Left forelimb (tissue), 1 donor: ENCODE measurements around the gene RNF123.

Experiments
- DNase-seq: peaks from one replicate; pipeline ENCODE4 v3.0.0-alpha.2; 2018; ENCODE audit warnings: low spot score

Gene RNF123

GRCh38 chr3:49689046-49689907 is at the start of gene RNF123, which contains the start of gene MST1:
Gene RNF123, plus strand, starts transcription at chr3:49689557. Its CDS starts 1,609 bp downstream, at chr3:49691166.
Gene MST1, minus strand, starts transcription at chr3:49689474. Its CDS starts 783 bp downstream, at chr3:49688691.
- DNase-seq, result peak; percentile 96

DNA sequence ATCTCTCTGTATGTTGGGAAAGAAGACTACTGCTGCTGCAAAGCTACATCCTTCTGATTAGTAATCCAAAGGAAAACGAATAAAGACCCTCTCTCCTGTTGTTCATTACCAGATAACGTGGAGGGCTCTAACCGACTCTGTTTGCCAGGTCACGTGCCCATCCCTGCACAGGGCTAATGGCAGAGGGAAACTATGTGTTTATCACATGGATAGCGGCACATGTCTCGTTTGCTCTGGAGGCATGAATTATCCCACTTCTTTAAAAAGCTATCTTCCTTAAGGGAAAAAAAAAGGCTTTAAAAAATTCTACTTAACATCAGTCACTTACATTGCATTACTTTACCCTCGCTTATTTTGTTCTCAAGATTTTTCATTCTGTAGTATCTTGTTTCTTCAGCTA is 48.1 kb upstream of the RNF123 start:
- DNase-seq, result no peak

DNA sequence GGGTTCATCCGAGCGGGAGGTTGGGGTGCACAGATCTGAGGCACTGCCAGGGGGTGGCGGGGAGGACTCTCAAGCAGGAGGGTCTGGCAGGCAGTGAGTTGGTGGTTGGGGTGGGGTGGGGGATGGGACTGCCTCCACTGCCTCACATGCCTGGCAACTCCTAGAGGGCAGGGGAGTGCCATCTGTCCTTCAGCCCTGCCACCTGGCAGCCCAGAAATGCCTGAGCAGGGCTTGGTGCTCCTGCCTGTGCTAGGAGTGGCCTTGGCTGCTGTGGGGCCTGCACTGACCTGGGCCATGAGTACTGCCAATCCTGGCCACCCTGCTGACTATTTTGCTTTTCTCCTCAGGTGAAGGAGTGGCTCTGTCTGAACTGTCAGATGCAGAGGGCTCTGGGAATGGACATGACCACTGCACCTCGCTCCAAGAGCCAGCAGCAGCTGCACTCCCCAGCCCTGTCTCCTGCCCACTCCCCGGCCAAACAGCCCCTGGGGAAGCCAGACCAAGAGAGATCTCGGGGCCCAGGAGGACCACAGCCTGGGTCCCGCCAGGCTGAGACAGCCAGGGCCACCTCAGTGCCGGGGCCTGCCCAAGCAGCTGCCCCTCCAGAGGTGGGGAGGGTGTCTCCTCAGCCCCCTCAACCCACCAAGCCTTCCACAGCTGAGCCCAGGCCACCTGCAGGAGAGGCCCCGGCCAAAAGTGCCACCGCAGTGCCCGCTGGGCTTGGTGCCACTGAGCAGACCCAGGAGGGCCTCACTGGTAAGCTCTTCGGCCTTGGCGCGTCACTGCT is 47.2 kb upstream of the RNF123 start:
- DNase-seq, result no peak

GRCh38 chr3:49642708-49643145 is 46.6 kb upstream of the RNF123 start:
- no peak for DNase-seq

DNA sequence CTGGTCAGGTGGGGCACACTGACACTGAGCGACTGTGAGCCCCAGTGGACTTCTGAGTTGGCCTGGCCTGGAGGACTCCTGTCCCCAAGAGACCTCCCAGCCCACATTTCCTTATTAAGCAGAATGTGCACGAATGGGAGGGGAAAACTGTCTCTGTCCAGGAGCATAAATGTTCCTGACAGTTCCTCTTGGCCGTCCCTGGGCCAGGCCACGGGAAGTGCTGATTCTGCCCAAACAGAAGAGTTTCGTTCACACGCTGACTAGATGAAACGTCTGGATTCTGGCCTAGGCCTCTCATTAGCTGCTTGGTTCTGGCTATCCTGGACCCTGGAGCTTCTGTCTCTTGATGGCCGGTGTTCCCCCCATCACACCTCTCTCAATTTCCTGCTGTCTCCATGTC is 44.7 kb upstream of the RNF123 start:
- no peak for DNase-seq

DNA sequence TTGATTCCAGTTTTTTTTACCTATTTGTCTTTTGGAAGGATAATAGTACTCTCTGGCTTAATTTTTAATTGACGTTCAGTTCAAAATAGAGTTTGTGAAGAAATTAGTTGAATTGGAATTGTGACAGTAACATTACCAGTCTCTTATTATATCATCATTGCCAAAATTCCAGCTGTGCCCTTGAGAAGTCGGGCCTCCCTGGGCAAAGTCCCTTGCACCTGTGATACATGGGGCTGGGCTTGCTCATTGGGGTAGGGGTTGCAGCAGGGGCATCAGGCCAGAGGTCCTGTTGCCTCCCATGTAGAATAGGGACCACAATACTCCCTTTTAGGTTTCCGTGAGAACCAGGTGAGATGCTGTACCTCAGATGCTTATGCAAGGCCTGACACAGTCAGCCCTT is 43.1 kb upstream of the RNF123 start:
- no peak for DNase-seq

- no peak for DNase-seq
Observed at GRCh38 chr3:49647741-49648140, 41.6 kb upstream of the RNF123 start.

DNA sequence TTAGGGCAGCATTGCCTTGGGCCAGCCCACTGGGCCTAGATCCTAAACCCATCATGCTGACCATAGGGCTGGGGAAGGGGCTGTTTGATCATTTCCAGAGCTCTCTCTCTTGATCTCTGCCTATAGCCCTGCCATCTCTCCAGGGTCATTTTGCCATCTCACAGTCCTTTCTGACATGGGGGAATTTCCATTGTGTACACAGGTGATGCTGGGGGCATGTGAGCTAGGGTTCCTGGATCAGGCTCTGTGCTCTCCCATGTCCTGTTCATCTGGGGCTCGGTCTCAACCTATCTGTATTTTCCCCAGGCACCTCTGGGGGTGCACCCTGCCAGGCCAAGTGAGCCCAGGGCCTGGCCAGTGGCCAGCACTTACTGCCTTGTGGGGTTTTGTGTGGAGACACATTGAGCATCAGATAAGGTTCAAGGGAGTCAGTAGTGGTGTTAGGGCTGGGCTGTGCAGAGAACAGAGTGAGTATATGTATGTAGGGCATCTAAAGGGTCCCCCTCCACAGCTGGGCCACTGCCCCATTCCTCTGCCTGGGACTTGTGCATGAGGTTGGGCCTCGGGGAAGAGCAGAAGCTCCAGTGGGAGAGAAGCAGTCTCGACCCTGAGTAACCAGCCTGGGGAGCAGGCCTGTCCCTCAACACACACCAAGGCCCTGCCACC is 40.9 kb upstream of the RNF123 start:
- no peak for DNase-seq

DNA sequence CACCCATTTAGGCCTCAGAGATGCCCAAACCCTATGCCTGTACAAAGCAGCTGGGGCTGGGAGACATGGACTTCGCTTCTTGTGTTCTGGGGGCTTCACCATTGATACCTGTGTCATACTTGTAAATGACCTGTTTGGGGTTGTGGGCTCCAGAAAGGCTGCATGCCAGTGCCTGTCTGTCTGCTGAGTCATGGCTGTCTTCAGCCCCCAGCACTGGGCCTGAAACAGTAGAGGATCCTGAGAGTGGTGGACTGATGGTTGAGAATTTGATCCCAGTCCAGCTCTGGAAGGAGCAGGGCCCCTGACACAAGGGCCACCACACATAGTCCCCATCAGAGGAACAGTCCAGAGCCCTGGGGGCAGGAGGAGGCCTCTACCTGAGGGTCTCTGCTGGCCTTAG is 39.8 kb upstream of the RNF123 start:
- no peak for DNase-seq

GRCh38 chr3:49650177-49650576 is 39.2 kb upstream of the RNF123 start:
- DNase-seq, result no peak

DNA sequence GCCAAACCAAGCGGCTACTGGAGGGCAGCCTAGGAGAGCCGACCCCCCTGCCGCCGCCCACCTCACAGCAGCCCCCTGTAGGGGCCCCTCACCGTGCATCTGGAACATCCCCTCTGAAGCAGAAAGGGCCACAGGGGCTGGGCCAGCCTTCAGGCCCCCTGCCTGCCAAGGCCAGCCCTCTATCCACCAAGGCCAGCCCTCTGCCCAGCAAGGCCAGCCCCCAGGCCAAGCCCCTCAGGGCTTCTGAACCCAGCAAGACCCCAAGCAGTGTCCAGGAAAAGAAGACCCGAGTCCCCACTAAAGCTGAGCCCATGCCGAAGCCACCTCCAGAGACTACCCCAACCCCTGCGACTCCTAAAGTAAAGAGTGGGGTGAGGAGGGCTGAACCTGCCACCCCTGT is 38.7 kb upstream of the RNF123 start:
- no peak for DNase-seq

GRCh38 chr3:49652218-49652902 is 37.0 kb upstream of the RNF123 start:
- no peak for DNase-seq

DNA sequence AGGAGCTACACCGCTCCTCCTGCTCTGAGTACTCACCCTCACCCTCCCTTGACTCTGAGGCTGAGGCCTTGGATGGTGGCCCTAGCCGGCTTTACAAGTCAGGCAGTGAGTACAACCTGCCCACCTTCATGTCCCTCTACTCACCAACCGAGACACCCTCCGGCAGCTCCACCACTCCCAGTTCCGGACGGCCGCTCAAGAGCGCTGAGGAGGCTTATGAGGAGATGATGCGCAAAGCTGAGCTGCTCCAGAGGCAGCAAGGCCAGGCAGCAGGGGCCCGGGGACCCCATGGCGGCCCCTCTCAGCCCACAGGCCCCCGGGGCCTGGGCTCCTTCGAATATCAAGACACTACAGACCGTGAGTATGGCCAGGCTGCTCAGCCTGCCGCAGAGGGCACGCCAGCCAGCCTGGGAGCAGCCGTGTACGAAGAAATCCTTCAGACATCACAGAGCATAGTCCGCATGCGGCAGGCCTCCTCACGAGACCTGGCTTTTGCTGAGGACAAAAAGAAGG is 36.4 kb upstream of the RNF123 start:
- DNase-seq, result no peak

GRCh38 chr3:49653621-49654020 is 35.7 kb upstream of the RNF123 start:
- no peak for DNase-seq

DNA sequence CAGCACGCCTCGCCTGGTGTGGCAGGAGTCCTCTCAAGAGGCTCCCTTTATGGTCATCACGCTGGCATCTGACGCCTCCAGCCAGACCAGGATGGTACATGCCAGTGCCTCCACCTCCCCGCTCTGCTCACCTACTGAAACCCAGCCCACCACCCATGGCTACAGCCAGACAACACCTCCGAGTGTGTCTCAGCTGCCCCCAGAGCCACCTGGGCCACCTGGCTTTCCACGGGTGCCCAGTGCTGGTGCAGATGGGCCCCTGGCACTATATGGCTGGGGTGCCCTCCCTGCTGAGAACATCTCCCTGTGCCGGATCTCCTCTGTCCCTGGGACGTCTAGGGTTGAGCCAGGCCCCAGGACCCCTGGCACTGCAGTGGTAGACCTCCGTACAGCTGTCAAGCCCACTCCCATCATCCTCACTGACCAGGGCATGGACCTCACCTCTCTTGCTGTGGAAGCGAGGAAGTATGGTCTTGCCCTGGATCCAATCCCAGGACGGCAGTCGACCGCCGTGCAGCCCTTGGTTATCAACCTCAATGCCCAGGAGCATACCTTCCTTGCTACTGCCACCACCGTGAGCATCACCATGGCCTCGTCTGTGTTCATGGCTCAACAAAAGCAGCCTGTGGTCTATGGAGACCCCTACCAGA is 35.1 kb upstream of the RNF123 start:
- no peak for DNase-seq

DNA sequence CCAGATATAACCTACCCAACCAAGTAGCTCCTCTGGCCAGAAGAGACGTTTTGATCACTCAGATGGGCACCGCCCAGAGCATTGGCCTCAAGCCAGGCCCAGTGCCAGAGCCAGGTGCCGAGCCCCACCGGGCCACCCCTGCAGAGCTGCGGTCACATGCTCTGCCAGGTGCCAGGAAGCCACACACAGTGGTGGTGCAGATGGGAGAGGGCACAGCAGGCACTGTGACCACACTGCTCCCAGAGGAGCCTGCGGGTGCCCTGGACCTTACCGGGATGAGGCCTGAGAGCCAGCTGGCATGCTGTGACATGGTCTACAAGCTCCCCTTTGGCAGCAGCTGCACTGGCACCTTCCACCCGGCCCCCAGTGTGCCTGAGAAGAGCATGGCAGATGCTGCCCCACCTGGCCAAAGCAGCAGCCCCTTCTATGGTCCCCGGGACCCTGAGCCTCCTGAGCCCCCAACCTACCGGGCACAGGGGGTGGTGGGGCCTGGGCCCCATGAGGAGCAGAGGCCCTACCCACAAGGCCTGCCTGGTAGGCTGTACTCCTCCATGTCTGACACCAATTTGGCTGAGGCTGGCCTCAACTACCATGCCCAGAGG is 34.3 kb upstream of the RNF123 start:
- no peak for DNase-seq

DNA sequence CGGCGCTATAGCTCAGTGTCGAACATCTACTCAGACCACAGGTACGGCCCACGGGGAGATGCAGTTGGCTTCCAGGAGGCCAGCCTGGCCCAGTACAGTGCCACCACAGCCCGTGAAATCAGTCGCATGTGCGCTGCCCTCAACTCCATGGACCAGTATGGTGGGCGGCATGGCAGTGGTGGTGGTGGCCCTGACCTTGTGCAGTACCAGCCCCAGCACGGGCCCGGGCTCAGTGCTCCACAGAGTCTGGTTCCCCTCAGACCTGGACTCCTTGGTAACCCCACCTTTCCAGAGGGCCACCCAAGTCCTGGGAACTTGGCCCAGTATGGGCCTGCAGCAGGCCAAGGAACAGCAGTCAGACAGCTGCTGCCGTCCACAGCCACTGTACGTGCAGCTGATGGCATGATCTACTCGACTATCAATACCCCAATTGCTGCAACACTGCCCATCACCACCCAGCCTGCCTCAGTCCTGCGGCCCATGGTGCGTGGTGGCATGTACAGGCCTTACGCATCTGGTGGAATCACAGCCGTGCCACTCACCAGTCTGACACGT is 33.5 kb upstream of the RNF123 start:
- no peak for DNase-seq

DNA sequence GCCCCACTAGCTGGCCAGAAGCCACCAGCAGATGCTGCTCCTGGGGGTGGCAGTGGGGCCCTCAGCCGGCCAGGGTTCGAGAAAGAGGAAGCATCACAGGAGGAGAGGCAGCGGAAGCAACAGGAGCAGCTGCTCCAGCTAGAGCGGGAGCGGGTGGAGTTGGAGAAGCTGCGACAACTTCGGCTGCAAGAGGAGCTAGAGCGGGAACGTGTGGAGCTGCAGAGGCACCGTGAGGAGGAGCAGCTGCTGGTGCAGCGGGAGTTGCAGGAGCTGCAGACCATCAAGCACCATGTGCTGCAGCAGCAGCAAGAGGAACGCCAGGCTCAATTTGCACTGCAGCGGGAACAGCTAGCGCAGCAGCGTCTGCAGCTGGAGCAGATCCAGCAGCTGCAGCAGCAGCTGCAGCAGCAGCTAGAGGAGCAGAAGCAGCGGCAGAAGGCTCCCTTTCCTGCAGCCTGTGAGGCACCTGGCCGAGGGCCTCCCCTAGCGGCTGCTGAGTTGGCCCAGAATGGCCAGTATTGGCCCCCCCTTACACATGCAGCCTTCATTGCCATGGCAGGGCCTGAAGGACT is 32.7 kb upstream of the RNF123 start:
- DNase-seq, result no peak

GRCh38 chr3:49657208-49657915 is 32.0 kb upstream of the RNF123 start:
- no peak for DNase-seq
